Activated CD4-positive, alpha-beta T cell treated with anti-CD3 and anti-CD28 coated beads, Interleukin-2, amount 50 U/mL, for 48 hours (primary cell): Measurements from ENCODE around the gene TMEM37.

ENCODE experiments used
- DNase-seq, 2 experiments: peaks; one replicate each; pipeline ENCODE4 v3.0.0-alpha.2; 2020

The TMEM37 gene

DNA sequence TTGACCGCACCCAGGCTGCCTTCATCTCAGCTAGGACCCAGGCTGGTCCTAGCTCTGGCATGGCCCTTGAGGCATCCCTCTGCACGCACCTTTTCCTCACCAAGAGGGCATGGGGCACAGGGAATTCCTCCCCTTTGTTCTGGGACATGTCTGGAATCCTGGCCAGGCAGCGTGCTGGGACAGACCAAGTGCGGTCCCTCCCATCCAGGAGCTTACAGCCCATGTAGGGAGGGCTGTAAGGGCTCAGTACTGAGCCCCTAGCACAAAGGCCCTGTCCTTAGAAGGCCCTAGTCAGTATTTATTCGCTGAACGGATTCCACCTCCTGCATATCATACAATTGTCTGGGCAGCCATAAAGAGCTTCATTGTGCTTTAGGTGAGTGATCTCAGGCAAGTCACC, 3.0 kb downstream of the TMEM37 start:
- DNase-seq: no peak

GRCh38 chr2:119435081-119435952, 3.7 kb downstream of the TMEM37 start:
- no peak for DNase-seq

DNA sequence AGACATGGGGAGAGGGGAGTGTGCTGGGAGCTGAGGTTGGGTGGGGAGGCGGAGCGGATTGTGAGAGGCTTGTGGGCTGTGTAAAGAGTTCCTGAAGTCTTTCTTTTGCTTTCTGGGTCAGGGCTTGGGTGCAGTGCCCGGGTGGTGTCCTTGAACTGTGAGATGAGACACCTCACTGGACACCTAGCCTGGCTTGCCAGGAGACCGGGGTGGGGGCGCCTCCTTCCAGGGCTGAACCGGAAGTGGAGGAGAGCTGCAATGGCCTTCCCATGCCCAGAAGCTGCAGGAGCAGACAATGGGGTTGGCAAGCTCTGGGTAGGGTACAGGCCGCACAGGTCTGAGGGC, 4.3 kb downstream of the TMEM37 start:
- DNase-seq: no peak

DNA sequence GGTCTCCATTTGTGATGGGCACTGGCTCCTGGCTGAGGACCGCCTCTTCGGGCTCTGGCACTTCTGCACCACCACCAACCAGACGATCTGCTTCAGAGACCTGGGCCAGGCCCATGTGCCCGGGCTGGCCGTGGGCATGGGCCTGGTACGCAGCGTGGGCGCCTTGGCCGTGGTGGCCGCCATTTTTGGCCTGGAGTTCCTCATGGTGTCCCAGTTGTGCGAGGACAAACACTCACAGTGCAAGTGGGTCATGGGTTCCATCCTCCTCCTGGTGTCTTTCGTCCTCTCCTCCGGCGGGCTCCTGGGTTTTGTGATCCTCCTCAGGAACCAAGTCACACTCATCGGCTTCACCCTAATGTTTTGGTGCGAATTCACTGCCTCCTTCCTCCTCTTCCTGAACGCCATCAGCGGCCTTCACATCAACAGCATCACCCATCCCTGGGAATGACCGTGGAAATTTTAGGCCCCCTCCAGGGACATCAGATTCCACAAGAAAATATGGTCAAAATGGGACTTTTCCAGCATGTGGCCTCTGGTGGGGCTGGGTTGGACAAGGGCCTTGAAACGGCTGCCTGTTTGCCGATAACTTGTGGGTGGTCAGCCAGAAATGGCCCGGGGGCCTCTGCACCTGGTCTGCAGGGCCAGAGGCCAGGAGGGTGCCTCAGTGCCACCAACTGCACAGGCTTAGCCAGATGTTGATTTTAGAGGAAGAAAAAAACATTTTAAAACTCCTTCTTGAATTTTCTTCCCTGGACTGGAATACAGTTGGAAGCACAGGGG, 5.5 kb downstream of the TMEM37 start:
- no peak for DNase-seq

DNA sequence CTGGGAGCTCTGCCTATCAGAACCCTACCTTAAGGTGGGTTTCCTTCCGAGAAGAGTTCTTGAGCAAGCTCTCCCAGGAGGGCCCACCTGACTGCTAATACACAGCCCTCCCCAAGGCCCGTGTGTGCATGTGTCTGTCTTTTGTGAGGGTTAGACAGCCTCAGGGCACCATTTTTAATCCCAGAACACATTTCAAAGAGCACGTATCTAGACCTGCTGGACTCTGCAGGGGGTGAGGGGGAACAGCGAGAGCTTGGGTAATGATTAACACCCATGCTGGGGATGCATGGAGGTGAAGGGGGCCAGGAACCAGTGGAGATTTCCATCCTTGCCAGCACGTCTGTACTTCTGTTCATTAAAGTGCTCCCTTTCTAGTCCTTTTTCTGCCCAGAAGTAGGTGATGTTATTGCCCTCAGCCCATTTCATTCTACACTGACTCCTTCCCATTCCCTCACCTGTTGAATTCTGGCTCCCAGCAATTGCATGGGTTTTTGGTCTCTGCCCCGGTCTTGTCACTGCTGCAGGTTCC, 6.5 kb downstream of the TMEM37 start:
- DNase-seq: no peak

GRCh38 chr2:119438726-119439284, 7.2 kb downstream of the TMEM37 start:
- DNase-seq: no peak

DNA sequence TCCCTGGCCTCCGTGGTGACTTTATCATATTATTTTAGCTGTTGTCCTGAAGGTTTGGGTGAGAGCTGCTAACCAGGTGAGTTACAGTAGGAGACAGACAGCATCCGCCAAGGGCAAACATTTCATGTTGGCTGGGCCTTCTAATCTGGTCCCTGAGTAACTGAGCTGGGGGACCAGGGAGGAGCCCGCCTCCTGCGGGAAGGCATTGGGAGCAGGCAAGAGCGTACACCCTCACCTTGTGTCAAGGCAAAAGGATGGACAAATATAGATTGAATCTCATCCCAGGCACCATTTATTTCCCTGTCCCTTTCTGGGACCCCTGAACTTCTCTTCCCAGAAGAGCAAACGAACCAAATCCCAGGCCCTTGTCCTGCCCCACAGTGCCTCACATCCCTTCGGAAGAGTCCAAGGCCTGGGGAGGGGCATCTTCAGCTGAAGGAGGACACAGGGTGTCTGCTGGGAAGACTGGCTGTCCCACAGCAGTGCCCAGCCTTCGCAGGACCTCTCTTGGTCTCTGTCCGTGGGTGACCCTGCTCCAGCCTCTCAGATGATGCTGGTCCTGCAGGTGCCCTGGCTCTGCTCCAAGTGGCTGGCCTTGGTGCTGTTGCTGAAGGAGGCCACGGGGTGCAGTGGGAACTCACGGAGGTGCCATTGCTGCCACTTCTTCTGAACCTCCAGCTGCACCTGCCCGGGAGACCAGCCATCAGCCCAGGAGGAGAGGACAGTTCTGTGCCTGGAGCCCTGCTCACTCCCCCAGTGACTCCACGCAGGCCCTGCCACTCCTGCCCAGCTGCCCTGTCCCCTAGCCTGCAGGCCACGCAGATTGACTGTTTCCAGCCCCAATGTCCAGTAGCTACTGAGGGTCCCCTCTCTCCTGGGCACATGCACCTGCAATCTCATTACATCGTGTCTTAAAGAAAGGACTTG, 8.2 kb downstream of the TMEM37 start:
- DNase-seq: no peak

DNA sequence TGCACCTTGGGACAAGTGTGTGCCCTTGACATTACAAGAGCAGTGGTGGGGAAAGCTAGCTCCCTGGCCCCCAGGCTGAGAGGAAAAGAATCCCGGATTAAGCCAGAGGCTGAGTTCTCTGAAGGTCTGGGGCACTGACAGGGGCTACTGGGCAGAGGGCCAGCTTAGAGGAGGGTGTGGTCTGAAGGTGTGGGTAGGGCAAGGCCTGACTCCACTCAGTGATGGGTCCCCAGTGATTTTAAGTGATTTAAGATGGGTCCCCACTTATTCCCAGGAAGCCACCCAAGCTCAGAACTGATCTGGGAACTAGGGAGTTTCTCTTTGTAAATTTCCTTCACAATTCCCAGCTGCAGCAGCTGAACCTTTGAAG, 8.8 kb downstream of the TMEM37 start:
- DNase-seq: no peak

- DNase-seq: no peak
Observed at GRCh38 chr2:119440873-119441272, 9.2 kb downstream of the TMEM37 start.

DNA sequence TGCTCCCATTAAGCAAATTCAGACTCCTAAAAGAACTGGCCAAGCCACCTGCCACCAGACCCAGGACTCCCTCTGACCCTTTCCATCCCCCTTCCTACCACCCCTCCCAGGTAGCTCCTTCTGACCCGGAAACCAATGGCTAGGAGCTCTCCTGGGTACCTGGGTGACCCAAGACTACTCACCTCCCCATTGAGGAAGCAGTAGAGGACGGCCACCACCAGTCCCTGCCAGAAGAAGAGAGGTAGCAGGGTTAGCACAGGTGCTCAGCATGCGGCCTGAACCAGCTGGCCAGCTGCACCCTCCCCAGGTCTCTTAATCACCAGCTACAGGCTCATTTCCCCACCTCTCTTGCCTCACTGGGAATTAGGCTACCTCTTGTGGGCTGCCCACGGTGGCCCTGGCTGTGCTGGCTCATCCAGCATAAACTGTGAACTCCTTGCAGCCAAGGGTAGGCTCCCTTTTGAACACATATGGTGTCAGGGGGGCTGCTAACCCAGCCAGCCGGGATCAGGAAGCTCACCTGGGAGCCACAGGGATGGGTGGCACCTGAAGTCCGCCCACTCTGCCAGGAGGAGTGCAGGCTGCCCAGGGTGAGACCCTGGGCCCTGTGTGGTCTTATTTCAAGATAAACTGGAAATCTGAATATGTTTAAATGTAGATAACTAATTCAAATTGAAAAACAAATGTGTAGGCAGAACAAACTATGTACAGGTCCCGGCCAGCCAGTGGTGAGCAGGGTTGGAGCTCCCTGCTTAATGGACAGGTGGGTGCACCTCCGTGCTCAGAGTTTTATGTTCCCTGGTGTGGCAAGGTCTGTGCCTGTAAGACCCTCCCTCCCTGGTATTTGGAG, 9.9 kb downstream of the TMEM37 start:
- DNase-seq: no peak

GRCh38 chr2:119442226-119442619, 10.6 kb downstream of the TMEM37 start:
- DNase-seq: no peak

DNA sequence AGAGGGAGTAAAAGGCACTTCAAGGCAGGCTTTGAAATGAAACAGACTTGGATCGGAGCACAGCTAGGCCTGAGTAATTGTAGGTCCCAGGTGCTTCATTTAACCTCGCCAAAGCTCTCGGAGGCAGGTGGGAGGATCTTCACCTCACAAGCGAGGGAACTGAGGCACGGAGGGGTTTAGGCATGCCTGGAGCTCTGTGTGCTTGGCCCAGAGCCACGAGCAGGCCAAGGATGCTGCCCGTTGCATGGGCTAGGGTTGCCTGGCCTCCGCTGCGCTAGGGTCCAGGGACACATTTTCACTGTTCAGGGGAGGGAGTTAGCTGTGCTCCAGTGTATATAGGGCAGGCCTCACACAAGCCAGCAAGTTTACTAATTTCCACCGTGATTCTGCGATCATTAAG, 11.2 kb downstream of the TMEM37 start:
- no peak for DNase-seq

DNA sequence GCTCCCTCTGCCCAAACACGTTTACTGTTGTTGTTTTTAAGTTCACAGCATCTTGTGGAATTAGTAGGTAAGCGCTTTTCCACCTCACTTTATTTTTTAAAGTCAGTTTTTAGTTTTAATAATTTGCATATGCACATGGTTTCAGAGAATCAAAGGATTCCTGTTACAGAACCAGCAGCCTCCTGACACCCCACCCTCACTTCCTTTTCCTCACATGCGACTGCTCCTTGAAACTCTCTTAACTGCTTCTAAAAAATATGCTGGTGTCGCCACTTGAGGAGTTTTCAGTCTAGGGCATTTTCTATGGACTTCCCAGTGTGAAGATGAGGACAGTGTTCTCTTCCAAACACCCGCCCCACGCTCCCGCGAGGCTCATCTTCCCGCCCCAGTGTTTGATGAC, 14.4 kb downstream of the TMEM37 start:
- DNase-seq: no peak

- DNase-seq: no peak
Observed at GRCh38 chr2:119448427-119449141, 16.9 kb downstream of the TMEM37 start.

- no peak for DNase-seq
Observed at GRCh38 chr2:119449521-119449920, 17.9 kb downstream of the TMEM37 start.

GRCh38 chr2:119451336-119452050, 19.8 kb downstream of the TMEM37 start:
- DNase-seq: no peak

DNA sequence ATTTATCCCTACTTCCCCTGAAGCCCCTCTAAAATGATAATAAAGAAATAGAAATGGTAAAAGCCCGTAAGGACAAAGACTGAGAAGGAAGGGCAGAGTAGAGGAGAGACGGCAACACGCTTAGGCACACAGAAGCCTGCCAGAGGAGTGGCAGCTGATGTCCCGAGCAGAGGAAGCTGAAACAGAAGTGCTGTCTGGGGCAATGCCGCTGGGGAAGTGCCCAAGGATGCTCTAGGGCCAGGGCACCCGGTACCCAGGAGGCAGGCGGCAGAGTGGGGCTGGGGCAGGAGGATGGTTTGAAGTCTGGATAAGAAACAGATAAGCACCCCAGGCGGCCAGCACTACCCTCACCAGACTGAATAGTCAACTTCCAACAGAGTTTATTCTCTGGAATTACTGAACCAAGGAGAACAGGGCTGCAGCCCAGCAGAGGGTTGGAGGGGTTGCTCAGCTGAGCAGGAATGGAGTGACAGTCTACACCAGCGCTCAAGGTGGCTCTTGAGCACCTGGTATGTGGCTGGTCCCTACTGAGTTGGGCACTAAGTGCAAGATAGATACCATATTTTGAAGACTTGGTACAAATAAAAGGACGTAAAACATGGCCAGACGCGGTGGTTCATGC, 22.4 kb downstream of the TMEM37 start:
- no peak for DNase-seq

- no peak for DNase-seq
Observed at GRCh38 chr2:119455066-119455718, 23.5 kb downstream of the TMEM37 start.

DNA sequence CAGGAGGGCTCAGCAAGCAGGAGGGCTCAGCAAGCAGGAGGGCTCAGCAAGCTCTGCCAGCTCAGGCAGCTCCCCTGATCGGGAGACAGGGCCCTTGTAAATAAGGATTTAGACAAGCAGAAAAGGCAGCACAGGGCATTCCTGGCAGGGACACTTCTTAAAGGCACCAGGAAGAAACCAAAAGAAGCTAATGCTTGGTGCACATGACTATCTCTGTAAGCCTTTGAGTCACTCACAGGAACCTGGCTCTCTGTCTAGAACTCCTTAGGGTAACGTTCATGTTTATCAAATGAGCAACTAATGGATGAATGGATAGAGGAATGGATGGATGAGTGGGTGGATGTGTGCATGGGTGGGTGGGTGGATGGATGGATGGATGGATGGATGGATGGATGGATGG, 28.4 kb downstream of the TMEM37 start:
- no peak for DNase-seq
